Upper lobe of right lung (tissue), 1 donor: ENCODE data around the gene ENO1. TPM values are rescaled to one million over a fixed set of nuclear protein-coding genes. Genes with fewer than 3 reads are reported as not detected.
A peak's percentile ranks its signal among the peaks of the same experiment; 100 is the strongest.

Experiments used
- ATAC-seq: fragments of 200-7000 bp; cut with Tn5 transposase; one replicate; pipeline ENCODE4 v1.9.1; 2020; ENCODE audit warnings: mild to moderate bottlenecking, moderate library complexity
- DNase-seq: peaks from one replicate; pipeline ENCODE4 v3.0.0-alpha.2; 2020
- H3K27ac ChIP-seq: fragments of 200-600 bp; one replicate; pipeline ENCODE4 v1.8.0; 2022
- H3K27me3 ChIP-seq: fragments of 200-600 bp; one replicate; pipeline ENCODE4 v1.8.0; 2022; ENCODE audit warnings: mild to moderate bottlenecking
- H3K36me3 ChIP-seq: fragments of 200-600 bp; one replicate; pipeline ENCODE4 v1.8.0; 2022
- H3K4me1 ChIP-seq: fragments of 200-600 bp; one replicate; pipeline ENCODE4 v1.8.0; 2022
- H3K4me3 ChIP-seq: fragments of 200-600 bp; one replicate; pipeline ENCODE4 v1.8.0; 2022; ENCODE audit warnings: mild to moderate bottlenecking
- H3K9me3 ChIP-seq: fragments of 200-600 bp; one replicate; pipeline ENCODE4 v1.8.0; 2022
- CTCF ChIP-seq: fragments of 200-600 bp; IDR thresholded peaks from one replicate; pipeline ENCODE4 v1.8.0; 2022; ENCODE audit warnings: antibody characterized with exemption
- intact Hi-C: fragments of 100-400 bp; cut with DNase I; formaldehyde crosslinking; loops from one replicate; pipeline ENCODE4 v1.11.0; 2022
- microRNA-seq: library from miRNA; unstranded; fragments of <30 nt; microRNA quantifications from one replicate; pipeline ENCODE4 v1.2.0, GENCODE V29; 2020; ENCODE audit warnings: borderline microRNAs expressed
- total RNA-seq: library from RNA; stranded (reverse); fragmentation: NEBNext Ultra II Directional; extraction: Animal tissue kit (Norgen Biotek cat#: 25700); gene quantifications from one replicate; pipeline ENCODE4 v1.2.1, GENCODE V29; 2021
- donor health status: DM: no; HTN: yes; CAD: no; lungs with severe emphysema.

ENO1 gene
- total RNA-seq, 1 donor from 2014 or later, result 640 TPM

- no peaks in the 10 kb centered on the region for H3K36me3 ChIP-seq
- intact Hi-C loops, result no loop called here
- H3K9me3 ChIP-seq, result no peaks in the 10 kb centered on the region
- no peak for TF ChIP-seq CTCF
- peaks cover 19% of the 10 kb centered on the region for H3K4me1 ChIP-seq
- no peak overlapping the region for H3K4me3 ChIP-seq
- no peaks in the 10 kb centered on the region for H3K27me3 ChIP-seq
- DNase-seq (no peak), ATAC-seq (no peak)
- H3K27ac ChIP-seq, result peak overlapping the region; percentile 19
Observed at GRCh38 chr1:8813016-8813763, 65.3 kb downstream of the ENO1 start.

GRCh38 chr1:8812081-8812480 lies 66.4 kb downstream of the ENO1 start:
- no peaks in the 10 kb centered on the region for H3K36me3 ChIP-seq
- no peak overlapping the region for H3K27ac ChIP-seq
- no peak overlapping the region for H3K4me3 ChIP-seq
- H3K4me1 ChIP-seq, result peaks cover 19% of the 10 kb centered on the region
- H3K9me3 ChIP-seq, result no peaks in the 10 kb centered on the region
- ATAC-seq, result no peak
- DNase-seq, result no peak
- intact Hi-C loops, result no loop called here
- no peaks in the 10 kb centered on the region for H3K27me3 ChIP-seq
- no peak for TF ChIP-seq CTCF

Small RNA genes within 50 kb of the gene (microRNA-seq; reads per million reads assigned to microRNA genes)
- not detected for gene MIR6728

Other genes with a start within 250 kb of the ENO1 start
- 99.6 TPM for gene RERE, start 61.0 kb downstream of the ENO1 start, total RNA-seq
- gene CA6, start 67.2 kb upstream of the ENO1 start, total RNA-seq, result not detected
- not detected for gene SLC2A7, start 147.7 kb upstream of the ENO1 start, total RNA-seq
- 0.98 TPM for gene SLC2A5, start 190.9 kb upstream of the ENO1 start, total RNA-seq